Posterior cingulate gyrus (tissue), 11 donors: Measurements from ENCODE around the gene SCART1.
"Not testable (repeated sequence)": the region's sequence is repeated elsewhere in the genome, so short reads cannot be mapped to it uniquely, and the experiment has no call there.

Experiments
- DNase-seq, 10 donors: peaks; one replicate each; pipeline versions ENCODE4 v3.0.0 to v3.0.0-alpha.2; 2020 to 2021; ENCODE audit warnings: mixed read lengths in 3 of 10
- intact Hi-C: fragments of 100-400 bp; cut with DNase I; formaldehyde crosslinking; loops from one replicate; pipeline ENCODE4 v1.15.1; 2023

The SCART1 gene

DNA sequence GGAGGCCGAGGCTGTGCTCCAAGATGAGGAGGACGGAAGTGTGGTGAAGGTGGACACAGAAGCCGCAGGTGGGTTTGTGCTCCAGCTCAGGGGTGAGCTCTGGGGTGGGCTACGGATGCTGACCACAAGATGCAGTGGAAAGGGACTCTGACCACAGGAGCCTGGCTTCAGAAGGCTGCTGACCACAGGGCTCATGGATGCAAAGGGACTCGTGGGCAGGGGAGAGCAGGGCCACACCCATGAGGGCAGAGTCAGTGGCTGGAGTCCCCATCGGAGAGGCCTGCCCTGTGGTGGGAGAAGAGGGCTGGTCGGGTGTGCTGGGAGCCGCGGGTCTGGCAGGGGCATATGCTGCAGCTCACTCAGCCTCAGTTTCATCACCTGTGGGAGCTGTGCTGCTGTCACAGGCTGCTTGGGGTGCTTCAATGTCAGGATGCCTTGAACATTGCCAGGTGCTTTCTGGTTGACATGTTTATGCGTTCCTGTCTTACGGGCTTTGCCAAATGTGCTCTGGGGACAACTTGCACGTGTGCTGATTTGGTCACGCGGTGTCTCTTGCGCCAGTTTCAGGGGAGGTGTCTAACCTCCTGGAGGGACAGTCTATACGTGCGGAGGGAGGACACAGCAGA, 13.7 kb downstream of the SCART1 start:
- DNase-seq, result peak in 2 of 10 donors; percentile 49 to 55
- intact Hi-C loops, result no loop called here

DNA sequence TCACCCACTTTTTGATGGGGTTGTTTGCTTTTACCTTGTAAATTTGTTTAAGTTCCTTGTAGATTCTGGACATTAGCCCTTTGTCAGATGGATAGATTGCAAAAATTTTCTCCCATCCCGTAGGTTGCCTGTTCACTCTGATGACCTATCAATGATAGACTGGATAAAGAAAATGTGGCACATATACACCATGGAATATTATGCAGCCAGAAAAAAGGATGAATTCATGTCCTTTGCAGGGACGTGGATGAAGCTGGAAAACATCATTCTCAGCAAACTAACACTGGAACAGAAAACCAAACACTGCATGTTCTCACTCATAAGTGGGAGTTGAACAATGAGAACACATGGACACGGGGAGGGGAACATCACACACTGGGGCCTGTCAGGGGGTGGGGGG, 15.5 kb downstream of the SCART1 start:
- DNase-seq, intact Hi-C loops: not testable (repeated sequence)

DNA sequence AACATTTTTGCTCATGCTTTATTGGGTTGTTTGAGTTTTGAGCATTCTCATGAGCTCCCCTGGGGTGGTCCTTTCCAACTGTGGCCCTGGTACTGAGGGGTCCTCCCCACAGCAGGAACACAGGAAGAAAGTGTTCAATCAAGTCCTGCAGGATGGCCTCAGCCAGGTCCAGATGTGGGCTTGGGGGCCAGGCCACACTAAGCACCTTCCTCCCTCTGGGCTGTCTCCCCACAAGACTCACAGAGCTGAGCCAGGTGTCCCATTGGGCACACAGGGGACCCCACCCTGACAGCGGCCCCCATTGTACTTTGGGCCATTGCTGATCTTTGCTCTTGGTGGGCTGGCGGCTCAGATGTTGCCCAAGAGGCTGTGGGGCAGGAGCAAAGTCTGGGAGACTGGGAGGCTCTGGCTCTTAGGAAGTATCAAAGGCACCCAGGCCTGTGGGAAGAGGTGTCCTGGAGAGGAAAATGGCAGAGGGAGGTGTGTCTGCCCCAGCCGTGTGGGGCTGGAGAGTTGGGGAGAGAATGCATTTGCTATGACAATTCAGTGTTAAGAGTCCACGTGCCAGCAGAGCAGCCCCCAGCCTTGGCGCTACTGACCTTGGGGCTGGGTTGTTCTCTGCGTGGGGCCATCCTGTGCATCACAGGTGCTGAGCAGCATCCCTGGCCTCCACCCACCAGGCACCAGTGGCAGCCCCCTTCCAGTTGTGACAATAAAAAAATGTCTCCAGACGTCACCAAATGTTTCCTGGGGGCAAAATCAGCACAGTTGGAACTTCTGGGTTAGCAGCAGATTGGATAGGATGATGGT, 17.8 kb downstream of the SCART1 start:
- intact Hi-C loops, result no loop called here
- peak in 1 of 10 donors; percentile 55 for DNase-seq

DNA sequence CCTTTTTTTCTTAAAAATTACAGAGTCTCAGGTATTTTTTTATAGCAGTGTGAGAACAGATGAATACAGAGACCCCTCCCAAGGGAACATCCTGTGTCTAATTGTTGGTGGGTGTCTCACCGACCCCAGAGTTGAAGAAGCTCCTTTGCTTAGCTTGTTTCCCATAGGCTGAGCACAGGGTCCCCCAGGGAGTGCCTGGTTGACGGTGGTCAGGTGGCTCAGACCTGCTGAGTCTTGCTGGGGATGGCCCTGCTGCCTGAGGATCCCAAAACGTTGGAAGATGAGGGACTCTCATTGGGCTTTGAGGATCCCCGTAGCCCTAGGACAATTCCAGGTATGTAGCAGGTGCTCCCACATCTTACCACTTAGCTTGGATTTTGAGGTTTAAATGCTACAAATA, 19.5 kb downstream of the SCART1 start:
- intact Hi-C loops, result no loop called here
- DNase-seq, result peak in 1 of 10 donors; percentile 63

DNA sequence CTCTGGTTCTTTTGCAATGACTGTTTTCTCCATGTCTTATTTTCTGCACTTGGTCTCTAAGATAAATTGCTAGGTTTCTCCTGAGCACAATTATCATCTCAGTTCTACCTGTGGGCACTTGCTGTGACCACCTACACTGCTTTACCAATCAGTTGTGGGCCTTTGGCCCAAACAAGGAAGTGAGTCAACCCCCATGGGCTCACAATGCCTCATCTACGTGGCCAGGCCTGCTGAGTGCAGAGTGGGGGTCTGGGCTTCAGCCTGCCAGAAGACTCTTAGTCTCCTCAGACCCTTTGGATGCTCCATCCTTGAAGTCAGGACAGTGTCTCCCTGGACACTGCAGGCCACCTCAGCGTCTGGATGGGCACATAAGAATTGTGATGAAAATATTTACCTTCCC, 20.3 kb downstream of the SCART1 start:
- DNase-seq, result no peak
- intact Hi-C loops, result no loop called here

DNA sequence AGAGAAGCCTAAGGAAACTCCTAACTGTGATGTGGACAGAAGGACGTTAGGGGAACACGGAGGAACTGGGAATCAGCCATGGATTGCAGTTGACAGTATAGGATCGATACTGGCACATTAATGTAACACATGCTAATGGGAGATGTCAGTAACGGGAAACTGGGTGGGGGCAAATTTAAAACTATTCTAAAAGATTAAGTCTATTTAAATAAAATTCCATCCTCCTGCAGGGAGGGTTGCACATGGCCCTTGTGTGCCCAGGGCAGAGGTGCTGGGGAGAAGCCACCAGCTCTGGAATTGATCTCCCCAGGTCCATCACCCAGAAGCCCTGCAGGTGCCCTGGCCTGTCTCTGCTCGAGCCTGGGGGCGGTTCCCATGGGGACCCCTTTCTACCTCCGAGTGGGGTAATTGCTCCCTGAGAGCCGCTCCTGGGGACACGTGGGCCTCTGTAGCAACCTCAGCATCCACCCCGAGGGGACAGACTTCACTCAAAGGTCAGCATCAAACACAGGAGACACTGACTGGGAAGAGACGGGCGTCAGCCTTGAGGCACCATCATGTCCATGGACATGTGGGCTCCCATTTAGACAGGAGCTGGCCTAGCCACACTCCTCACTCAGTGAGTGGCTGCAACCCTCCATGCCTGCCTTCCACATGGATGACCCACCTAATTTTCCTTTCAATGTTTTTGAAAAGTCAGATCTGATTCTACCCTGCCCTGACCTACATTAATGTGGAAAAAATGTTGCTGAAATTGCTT, 21.1 kb downstream of the SCART1 start:
- DNase-seq, result peak in 2 of 10 donors; percentile 63 to 68
- intact Hi-C loops, result no loop called here

DNA sequence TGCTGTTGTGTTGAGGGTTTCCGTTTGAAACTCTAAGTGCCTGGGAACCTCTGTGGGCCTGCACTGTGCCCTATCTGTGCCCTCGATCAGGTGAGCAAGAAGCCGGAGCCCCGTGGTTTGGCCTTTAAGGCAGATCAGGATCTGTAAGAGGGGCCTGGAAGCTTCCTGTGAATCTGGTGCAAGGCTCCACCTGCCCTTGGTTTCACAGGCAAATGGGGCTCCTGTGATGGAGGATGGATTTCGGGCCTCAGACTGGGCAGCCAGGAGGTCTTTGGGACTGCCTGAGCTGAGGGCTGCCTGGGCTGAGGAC, 21.6 kb downstream of the SCART1 start:
- intact Hi-C loops, result no loop called here
- no peak for DNase-seq

DNA sequence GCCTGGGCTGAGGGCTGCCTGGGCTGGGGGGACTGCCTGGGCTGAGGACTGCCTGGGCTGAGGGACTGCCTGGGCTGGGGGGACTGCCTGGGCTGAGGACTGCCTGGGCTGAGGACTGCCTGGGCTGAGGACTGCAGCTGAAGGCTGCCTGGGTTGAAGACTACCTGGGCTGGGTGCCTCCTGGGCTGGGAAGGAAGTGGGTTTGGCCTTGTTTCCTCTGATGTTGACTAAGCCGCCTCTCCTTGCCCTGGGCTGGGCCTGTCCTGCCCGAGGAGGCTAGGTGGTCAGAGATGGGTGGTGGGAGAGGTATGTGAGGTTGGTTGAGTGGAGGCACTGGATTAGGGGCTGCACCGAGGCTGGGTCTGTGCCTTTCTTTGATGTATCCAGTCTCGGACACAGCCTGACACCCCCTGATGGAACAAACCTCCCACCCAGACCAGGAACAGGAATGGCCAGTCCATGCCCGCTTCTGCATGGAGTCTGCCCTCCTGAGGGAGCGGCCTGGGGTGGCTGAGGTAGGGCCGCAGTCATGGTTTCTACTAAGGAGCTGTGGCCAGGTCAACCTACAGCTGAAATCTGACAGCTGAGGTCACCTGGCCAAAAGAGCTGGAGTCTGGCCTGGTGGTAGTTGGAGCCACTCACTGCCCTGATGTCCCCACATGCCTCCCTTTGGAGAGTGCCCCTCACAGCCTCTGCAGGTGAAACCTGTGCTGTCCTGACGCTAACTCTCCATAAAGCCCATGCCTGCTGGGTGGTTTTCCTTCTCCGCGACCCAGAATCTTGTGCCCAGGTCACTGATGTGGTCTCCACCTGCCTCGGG, 22.3 kb downstream of the SCART1 start:
- DNase-seq, result peak in 1 of 10 donors; percentile 27
- intact Hi-C loops, result no loop called here

DNA sequence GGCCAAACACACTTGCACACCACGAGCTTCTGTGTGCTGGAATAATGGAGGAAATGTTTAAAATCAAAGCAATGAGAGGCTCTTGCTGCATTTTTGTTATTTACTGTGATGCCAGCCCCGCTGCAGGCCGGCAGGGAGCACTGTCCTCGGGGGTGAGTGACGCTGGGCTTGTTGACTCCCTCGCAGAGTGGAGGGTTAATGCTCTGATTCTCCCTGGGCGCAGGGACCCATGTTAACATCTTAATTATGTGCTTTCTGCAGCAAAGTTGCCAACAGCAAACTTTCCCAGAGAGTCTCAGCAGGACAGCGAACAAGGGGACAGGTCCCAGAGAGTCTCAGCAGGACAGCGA, 22.9 kb downstream of the SCART1 start:
- no peak for DNase-seq
- intact Hi-C loops, result no loop called here

DNA sequence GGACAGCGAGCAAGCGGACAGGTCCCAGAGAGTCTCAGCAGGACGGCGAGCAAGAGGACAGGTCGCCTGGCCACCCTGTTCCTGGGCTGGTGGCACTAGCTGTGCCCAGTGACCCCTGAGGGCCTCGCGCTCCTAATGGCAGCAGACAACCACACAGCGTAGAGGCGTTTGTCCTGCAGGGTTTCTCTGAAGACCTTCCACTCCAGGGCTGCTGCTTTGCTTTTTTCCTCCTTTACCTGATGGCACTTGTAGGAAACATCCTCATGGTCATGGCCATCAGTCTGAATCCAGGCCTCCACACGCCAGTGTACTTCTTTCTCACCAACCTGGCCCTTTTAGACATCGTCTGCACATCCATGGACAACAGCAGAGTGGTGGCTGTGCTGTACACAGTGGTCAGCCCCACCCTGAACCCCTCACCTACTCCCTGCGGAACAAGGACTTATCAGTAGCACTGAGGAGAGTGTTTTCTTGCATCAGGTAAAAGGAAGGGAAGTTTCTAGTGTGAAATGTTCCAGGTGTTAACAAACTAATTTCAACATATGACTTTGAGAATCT, 27.4 kb downstream of the SCART1 start:
- no peak for DNase-seq
- intact Hi-C loops, result no loop called here

DNA sequence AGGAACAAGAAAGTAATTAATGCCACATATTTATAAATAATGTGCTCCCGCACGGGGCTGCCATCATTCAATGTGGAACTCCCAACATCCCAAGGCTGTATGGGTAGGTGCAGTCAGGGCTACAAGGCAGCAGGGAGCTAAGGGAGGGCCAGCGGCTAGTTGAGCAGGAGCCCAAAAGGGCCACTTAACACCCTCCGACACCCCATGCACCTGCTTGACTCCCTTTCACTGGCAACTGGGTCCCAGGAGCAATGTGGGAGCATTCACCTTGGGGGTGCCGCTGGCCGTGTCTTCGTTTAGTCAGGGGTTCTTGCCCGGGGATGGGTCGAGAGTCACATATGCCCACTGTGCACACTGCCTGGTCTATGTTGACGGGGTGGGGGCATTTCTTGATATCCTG, 27.9 kb downstream of the SCART1 start:
- intact Hi-C loops, result no loop called here
- peak in 1 of 10 donors; percentile 67 for DNase-seq

DNA sequence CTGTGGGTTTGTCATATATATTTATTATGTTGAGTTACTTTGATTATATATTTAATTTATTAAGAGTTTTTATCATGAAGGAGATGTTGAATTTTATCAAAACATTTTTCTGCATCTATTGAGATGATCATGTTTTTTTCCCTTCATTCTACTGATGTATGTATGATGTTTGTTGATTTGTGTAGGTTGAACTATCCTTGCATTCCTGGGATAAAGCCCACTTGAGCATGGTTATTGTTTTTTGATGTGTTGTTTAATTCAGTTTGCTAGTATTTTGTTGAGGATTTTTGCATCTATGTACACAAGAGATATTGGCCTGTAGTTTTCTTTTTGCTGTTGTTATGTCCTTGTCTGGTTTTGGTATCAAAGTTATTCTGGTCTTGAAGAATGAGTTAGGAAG, 31.1 kb downstream of the SCART1 start:
- intact Hi-C loops, result no loop called here
- no peak for DNase-seq

DNA sequence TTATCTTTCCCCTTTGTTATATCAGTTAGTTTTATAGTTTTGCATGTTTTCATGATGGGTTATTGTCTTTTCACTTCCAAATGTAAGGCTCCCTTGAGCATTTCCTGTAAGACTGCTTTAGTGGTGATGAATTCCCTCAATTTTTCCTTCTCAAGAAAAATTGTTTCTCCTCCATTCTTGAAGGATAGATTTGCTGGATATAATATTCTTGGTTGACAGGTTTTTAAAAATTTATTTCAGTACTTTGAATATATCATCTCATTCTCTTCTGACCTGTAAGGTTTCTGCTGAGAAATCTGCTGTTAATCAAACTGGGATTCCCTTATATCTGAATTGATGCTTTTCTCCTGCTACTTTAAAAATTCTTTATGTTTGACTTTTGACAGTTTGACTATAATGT, 33.3 kb downstream of the SCART1 start:
- DNase-seq, result no peak
- intact Hi-C loops, result no loop called here

DNA sequence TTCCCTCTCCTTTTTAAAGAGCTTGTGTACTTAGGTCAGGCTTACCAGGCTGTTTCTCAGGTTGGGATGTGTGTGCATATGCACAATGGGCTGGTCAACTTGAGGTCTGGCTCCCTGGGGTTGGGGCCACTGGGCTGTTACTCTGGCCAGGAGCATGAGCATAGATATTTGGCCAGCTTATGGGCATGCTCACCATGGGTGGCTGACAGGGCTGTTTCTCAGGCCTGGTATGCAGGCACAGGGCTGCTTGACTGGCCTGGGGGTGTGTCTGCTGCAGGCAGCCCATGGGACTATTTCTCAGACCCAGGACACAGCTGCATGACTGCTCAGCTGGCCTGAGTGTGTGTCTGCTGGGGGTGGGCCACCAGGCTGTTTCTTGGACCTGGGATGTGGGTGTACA, 34.6 kb downstream of the SCART1 start:
- DNase-seq, result no peak
- intact Hi-C loops, result no loop called here

DNA sequence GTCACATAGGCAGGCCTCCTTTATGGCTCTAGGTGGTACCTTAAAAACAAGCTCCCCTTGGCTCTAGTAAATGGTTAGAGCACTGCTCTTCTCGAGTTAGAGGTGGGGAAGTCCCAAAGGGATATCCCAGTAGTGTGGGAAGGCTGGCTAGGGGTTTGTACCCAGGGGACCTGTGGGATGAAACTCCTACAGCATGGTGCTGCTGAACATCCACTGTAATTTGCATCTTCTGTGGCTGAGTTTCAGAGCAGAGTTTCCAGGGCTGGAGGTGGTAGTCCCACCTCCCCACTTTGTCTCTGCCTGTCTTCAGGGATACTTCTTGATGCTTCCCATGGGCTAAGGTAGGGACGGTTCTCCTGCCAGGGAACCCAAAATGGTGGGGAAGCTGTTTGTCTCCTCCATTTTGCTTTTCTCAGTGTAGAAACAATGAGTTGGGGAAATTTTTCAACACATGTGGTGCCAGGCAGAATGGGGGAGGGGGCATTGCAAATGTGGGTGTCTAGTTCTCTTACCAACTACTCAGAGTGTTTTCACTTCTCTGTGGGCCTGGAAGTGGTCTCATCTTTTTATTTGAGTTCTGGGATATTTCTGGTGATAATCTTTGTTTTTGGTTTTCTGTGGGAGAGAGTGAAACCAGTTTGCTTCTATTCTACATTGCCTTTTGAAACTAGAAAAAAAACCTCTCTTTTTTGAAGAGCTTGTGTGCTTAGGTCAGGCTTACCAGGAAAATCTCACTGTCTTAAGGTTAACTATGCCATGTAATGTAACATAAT, 36.3 kb downstream of the SCART1 start:
- intact Hi-C loops, result no loop called here
- no peak for DNase-seq

DNA sequence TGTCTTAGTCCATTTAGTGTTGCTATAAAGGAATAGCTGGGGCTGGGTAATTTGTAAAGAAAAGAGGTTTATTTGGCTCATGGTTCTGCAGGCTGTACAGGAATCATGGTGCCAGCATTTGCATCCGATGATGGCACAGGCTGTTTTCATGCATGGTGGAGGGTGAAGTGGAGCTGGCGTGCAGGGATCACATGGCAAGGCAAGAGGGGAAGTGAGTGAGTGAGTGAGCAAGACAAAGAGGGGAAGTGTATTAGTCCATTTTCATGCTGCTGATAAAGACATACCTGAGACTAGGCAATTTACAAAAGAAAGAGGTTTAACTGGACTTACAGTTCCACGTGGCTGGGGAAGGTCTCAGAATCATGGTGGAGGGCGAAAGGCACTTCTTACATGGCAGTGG, 39.8 kb downstream of the SCART1 start:
- intact Hi-C loops, result not testable (repeated sequence)

DNA sequence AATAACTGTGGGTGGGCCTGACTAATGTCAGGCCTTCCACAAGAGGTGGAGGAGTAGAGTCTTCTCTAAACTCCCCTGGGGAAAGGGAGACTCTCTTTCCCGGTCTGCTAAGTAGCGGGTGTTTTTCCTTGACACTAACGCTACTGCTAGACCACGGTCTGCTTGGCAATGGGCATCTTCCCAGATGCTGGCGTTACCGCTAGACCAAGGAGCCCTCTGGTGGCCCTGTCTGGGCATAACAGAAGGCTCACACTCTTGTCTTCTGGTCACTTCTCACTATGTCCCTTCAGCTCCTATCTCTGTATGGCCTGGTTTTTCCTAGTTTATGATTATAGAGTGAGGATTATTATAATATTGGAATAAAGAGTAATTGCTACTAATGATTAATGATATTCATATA, 43.6 kb downstream of the SCART1 start:
- intact Hi-C loops, result not testable (repeated sequence)
- DNase-seq, result peak in 5 of 10 donors; percentile 14 to 86 (median 21)

More for the DNA sequence above, 39.8 kb downstream of the SCART1 start:
- not testable (repeated sequence) for DNase-seq

DNA sequence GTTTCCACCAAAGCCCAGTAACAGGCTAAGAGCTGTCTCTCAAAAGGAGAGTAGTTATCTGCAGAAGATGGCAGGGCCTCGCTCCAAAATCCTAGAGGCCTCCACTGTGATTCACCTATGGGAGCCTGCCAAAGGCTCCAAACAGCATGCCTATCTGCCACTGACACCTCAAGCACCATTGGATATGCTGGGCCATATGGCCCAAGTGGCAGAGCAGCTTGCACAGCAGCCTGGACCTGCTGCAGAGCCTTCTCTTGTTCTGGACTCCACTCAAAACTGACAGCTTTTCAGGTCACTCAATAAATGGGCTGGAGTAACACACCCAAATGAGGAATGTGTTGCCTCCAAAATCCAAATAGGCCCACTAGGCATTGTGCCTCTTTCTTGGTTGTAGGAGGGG, 45.4 kb downstream of the SCART1 start:
- intact Hi-C loops, result not testable (repeated sequence)
- peak in 1 of 10 donors; percentile 69 for DNase-seq

DNA sequence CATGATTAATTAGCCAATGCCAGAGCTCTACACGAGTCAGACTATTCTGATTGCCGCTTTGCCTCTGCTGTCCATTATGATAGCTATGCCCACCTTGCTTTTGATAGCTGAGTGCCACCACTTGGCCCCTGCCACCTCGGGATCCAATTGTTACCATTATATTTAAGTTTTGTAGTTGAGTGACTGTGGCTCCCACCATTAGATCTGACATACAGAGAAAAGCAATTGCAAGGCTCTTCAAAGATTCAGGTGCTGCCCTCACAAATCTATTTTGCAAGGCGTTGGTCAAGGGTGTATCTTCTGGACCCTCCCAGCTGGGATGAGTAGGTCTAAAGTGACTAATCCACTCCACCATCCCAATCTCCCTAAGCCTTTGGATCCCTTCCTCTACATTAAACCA, 47.2 kb downstream of the SCART1 start:
- intact Hi-C loops, DNase-seq: not testable (repeated sequence)

DNA sequence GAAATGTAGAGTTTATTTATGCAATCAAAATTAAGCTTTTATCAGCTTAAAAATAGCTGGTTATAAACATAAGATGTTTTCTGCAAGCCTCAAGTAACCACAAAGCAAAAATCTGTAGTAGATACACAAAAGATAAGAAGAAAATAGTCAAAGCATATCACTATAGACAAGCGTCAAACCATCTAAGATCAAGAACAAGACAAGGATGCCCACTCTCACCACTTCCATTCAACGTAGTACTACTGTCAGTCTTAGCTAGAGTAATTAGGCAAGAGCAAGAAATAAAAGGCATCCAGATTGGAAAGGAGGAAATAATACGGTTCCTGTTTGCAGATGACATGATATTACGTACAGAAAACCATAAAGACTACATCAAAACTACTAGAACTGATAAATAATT, 56.0 kb downstream of the SCART1 start:
- intact Hi-C loops, result no loop called here
- no peak for DNase-seq
